HEK293 (cell line): Measurements from ENCODE around the gene FNTB.

Source experiments
- CTCF ChIA-PET: fragments of 350-600 bp; formaldehyde crosslinking; extraction: SDS; loops from one replicate; lab custom pipeline; 2021; ENCODE audit warnings: antibody characterized with exemption; lab: Yijun Ruan, JAX
- POLR2A ChIA-PET: fragments of 300-600 bp; formaldehyde crosslinking; extraction: SDS; loops from one replicate; lab custom pipeline; 2020; ENCODE audit warnings: antibody characterized with exemption, inconsistent platforms; lab: Yijun Ruan, JAX
- H3K27ac ChIP-seq: fragments of 200-500 bp; sonication (Bioruptor generic); 2 replicates; pipeline ENCODE4 v1.5.1; 2014; ENCODE audit warnings: low read depth, low read length, control low read depth, inconsistent platforms; ENCODE audit errors: extremely low read depth
- H3K36me3 ChIP-seq, 2 experiments: fragments of 200-500 bp in 1 of 2; sonication (Bioruptor generic) in 1 of 2; 1 replicate in 1 of 2; 2 replicates in 1 of 2; pipeline ENCODE4 v1.5.1; 2014 to 2017; ENCODE audit warnings: inconsistent platforms in 2 of 2, low read length in 2 of 2; ENCODE audit not compliant: control insufficient read depth in 2 of 2, insufficient read depth in 1 of 2
- H3K4me1 ChIP-seq: fragments of 200-500 bp; sonication (Bioruptor generic); 2 replicates; pipeline ENCODE4 v1.5.1; 2014; ENCODE audit warnings: mild to moderate bottlenecking, low read length, inconsistent platforms; ENCODE audit not compliant: control insufficient read depth, insufficient read depth
- H3K4me3 ChIP-seq: 2 replicates; pipeline ENCODE4 v1.5.1; 2011; ENCODE audit warnings: low read depth, mild to moderate bottlenecking, control low read depth, low read length, moderate library complexity
- H3K9me3 ChIP-seq: fragments of 200-500 bp; sonication (Bioruptor generic); 2 replicates; pipeline ENCODE4 v1.5.1; 2014; ENCODE audit warnings: low read depth, low read length, inconsistent platforms; ENCODE audit not compliant: control insufficient read depth, insufficient read depth
- BCL11A ChIP-seq: fragments of 450-650 bp; formaldehyde crosslinking; IDR thresholded peaks from 2 replicates; pipeline ENCODE4 v1.5.1; 2016; ENCODE audit warnings: low read depth, missing biosample characterization, missing genetic modification characterization
- KLF10 ChIP-seq: fragments of 450-650 bp; IDR thresholded peaks from 2 replicates; pipeline ENCODE4 v1.5.1; 2018; ENCODE audit warnings: missing biosample characterization, mild to moderate bottlenecking, missing genetic modification characterization
- SETDB1 ChIP-seq: IDR thresholded peaks from one replicate; pipeline ENCODE4 v1.6.1; 2017; ENCODE audit warnings: mild to moderate bottlenecking, low read length, moderate library complexity, mixed read lengths; ENCODE audit not compliant: insufficient read length
- SP3 ChIP-seq: fragments of 450-650 bp; formaldehyde crosslinking; IDR thresholded peaks from 2 replicates; pipeline ENCODE4 v1.5.1; 2016; ENCODE audit warnings: missing biosample characterization, missing genetic modification characterization
- YY1 ChIP-seq: fragments of 450-650 bp; formaldehyde crosslinking; IDR thresholded peaks from 2 replicates; pipeline ENCODE4 v1.5.1; 2018; ENCODE audit warnings: missing biosample characterization, missing genetic modification characterization
- YY2 ChIP-seq: fragments of 450-650 bp; formaldehyde crosslinking; IDR thresholded peaks from 2 replicates; pipeline ENCODE4 v1.5.1; 2016; ENCODE audit warnings: missing biosample characterization, missing genetic modification characterization
- ZBTB26 ChIP-seq: fragments of 450-650 bp; formaldehyde crosslinking; optimal IDR thresholded peaks from 2 replicates; pipeline ENCODE3; 2016; ENCODE audit warnings: missing biosample characterization, mild to moderate bottlenecking, missing genetic modification characterization
- ZBTB49 ChIP-seq: fragments of 450-650 bp; formaldehyde crosslinking; IDR thresholded peaks from 2 replicates; pipeline ENCODE4 v1.5.1; 2016; ENCODE audit warnings: missing biosample characterization, missing genetic modification characterization, low read depth
- ZBTB7A ChIP-seq: fragments of 450-650 bp; formaldehyde crosslinking; IDR thresholded peaks from 2 replicates; pipeline ENCODE4 v1.5.1; 2016; ENCODE audit warnings: low read depth, missing biosample characterization, missing genetic modification characterization
- ZFP41 ChIP-seq: fragments of 450-650 bp; formaldehyde crosslinking; IDR thresholded peaks from 2 replicates; pipeline ENCODE4 v1.5.1; 2016; ENCODE audit warnings: missing biosample characterization, missing genetic modification characterization, borderline replicate concordance
- ZIC2 ChIP-seq: fragments of 450-650 bp; formaldehyde crosslinking; IDR thresholded peaks from 2 replicates; pipeline ENCODE4 v1.5.1; 2016; ENCODE audit warnings: missing biosample characterization, missing genetic modification characterization
- ZNF114 ChIP-seq: fragments of 450-650 bp; formaldehyde crosslinking; IDR thresholded peaks from 2 replicates; pipeline ENCODE4 v1.5.0; 2017; ENCODE audit warnings: missing biosample characterization, missing genetic modification characterization
- ZNF121 ChIP-seq: fragments of 450-650 bp; formaldehyde crosslinking; IDR thresholded peaks from 2 replicates; pipeline ENCODE4 v1.5.1; 2016; ENCODE audit warnings: missing biosample characterization, missing genetic modification characterization
- ZNF132 ChIP-seq: fragments of 450-650 bp; formaldehyde crosslinking; IDR thresholded peaks from 2 replicates; pipeline ENCODE4 v1.5.1; 2017; ENCODE audit warnings: missing biosample characterization, missing genetic modification characterization, borderline replicate concordance
- ZNF18 ChIP-seq: fragments of 450-650 bp; formaldehyde crosslinking; IDR thresholded peaks from 2 replicates; pipeline ENCODE4 v1.5.1; 2016; ENCODE audit warnings: missing biosample characterization, missing genetic modification characterization
- ZNF184 ChIP-seq: fragments of 450-650 bp; IDR thresholded peaks from 2 replicates; pipeline ENCODE4 v1.5.1; 2018; ENCODE audit warnings: missing biosample characterization, mild to moderate bottlenecking, missing genetic modification characterization
- ZNF335 ChIP-seq: fragments of 450-650 bp; formaldehyde crosslinking; conservative IDR thresholded peaks from 2 replicates; pipeline ENCODE4 v1.5.1; 2016; ENCODE audit warnings: missing biosample characterization, missing genetic modification characterization
- ZNF501 ChIP-seq: fragments of 450-650 bp; formaldehyde crosslinking; IDR thresholded peaks from 2 replicates; pipeline ENCODE4 v1.5.1; 2016; ENCODE audit warnings: missing biosample characterization, missing genetic modification characterization
- ZNF514 ChIP-seq: fragments of 450-650 bp; formaldehyde crosslinking; IDR thresholded peaks from 2 replicates; pipeline ENCODE4 v1.5.1; 2016; ENCODE audit warnings: missing biosample characterization, missing genetic modification characterization
- ZNF561 ChIP-seq: fragments of 450-650 bp; IDR thresholded peaks from 2 replicates; pipeline ENCODE4 v1.5.1; 2018; ENCODE audit warnings: missing biosample characterization, missing genetic modification characterization, borderline replicate concordance
- ZNF600 ChIP-seq: fragments of 450-650 bp; formaldehyde crosslinking; IDR thresholded peaks from 2 replicates; pipeline ENCODE4 v1.5.1; 2016; ENCODE audit warnings: missing biosample characterization, missing genetic modification characterization
- ZNF623 ChIP-seq: fragments of 450-650 bp; formaldehyde crosslinking; IDR thresholded peaks from 2 replicates; pipeline ENCODE4 v1.5.1; 2016; ENCODE audit warnings: missing biosample characterization, missing genetic modification characterization
- ZNF639 ChIP-seq: fragments of 450-650 bp; formaldehyde crosslinking; IDR thresholded peaks from 2 replicates; pipeline ENCODE4 v1.5.1; 2016; ENCODE audit warnings: missing biosample characterization, missing genetic modification characterization
- TF ChIP-seq, protein P1 (sequence below): fragments of 450-650 bp; formaldehyde crosslinking; IDR thresholded peaks from 2 replicates; pipeline ENCODE4 v1.5.1; 2016; ENCODE audit warnings: missing biosample characterization, missing genetic modification characterization
- TF ChIP-seq, protein P2 (sequence below): fragments of 450-650 bp; formaldehyde crosslinking; IDR thresholded peaks from 2 replicates; pipeline ENCODE4 v1.5.1; 2016; ENCODE audit warnings: missing biosample characterization, missing genetic modification characterization

The FNTB gene

DNA sequence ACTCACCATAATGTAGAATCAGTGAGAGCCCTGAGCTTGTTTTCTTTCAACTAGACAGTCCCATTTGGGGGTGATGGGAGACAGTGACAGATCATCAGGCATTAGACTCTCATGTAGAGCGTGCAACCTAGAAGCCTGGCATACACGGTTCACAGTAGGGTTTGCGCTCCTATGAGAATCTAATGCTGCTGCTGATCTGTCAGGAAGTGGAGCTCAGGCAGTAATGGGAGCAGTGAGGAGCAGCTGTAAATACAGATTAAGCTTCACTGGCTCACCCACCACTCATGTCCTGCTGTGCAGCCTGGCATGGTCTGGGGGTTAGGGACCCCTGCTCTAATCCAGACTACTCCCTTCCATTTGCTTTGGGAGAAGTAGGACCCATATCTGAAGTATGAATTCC is 55.6 kb downstream of the FNTB start:
- ChIA-PET POLR2A (no interaction called here), CTCF (interaction anchor here (1.1 kb wide), 1 partner anchor 56 kb away, joined by 4 read pairs; no protein-coding TSS in a partner anchor)
- no peaks in the 10 kb centered on the region for H3K9me3 ChIP-seq
- H3K27ac ChIP-seq, result no peak overlapping the region
- H3K4me3 ChIP-seq, result no peak overlapping the region
- no peaks in the 10 kb centered on the region for H3K4me1 ChIP-seq
- TF ChIP-seq ZNF335 (tag by site-specific recombination), result no peak
- TF ChIP-seq SETDB1, result no peak
- TF ChIP-seq KLF10 (tag by site-specific recombination), result no peak
- TF ChIP-seq ZNF132, result no peak
- no peak for TF ChIP-seq ZBTB49 (tag by site-specific recombination)
- no peak for TF ChIP-seq ZNF114 (tag by site-specific recombination)
- no peak for TF ChIP-seq ZFP41 (tag by site-specific recombination)
- TF ChIP-seq ZNF639 (tag by site-specific recombination), result no peak
- no peak for TF ChIP-seq ZNF501 (tag by site-specific recombination)
- no peak for TF ChIP-seq YY1 (tag by site-specific recombination)
- no peak for TF ChIP-seq SP3
- TF ChIP-seq ZNF121 (tag by site-specific recombination), result no peak
- TF ChIP-seq ZNF561 (tag by site-specific recombination), result no peak
- TF ChIP-seq ZNF184 (tag by site-specific recombination), result no peak
- no peak for TF ChIP-seq ZNF514 (tag by site-specific recombination)
- TF ChIP-seq BCL11A (tag by site-specific recombination), result no peak
- no peak for TF ChIP-seq ZNF600 (tag by site-specific recombination)
- TF ChIP-seq ZBTB26 (tag by site-specific recombination), result no peak
- no peak for TF ChIP-seq YY2
- TF ChIP-seq, all 188 proteins: peak for 0
- peaks cover 5 to 33% of the 10 kb centered on the region in 2 experiments for H3K36me3 ChIP-seq

DNA sequence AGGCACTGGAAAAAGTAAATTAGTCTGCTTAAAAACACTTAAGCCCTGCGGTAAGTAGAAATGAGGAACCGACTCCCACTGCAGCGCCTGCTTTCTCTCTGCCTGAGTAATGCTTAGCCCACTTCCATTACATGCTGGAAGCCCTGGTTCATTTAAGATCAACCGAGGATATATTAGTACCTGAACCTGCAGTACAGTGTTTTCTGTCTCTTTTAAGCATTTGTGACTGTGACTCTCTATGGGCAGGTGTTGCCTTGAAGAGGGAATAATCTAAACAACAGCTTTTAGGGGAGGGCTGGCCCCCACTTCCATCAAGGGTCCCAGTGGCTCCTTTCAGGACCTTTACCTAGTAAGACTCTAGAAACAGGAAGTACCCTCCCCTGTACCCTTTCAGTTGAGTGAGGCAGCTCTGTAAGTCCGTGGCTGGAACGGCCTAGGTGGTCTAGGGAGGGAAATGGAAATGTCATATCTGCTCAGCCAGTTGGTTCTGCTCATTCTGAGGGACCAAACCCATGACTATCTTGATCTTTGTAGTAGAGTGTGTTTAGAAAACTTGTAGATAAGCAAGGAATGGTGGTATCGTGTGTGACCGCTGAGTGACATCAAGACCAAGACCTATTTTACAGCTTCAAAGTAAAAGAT is 56.2 kb downstream of the FNTB start:
- POLR2A ChIA-PET, result no interaction called here
- Histone ChIP-seq H3K9me3 (no peaks in the 10 kb centered on the region), H3K27ac (no peak overlapping the region), H3K4me1 (peaks cover 4% of the 10 kb centered on the region; the same call in 1 of the 2 replicates), H3K36me3 (peaks cover 5 to 33% of the 10 kb centered on the region in 2 experiments), H3K4me3 (no peak overlapping the region)
- CTCF ChIA-PET, result interaction anchor here (0.6 to 1.1 kb wide), 2 partner anchors 57 to 219 kb away, joined by 3 to 4 read pairs; no protein-coding TSS in a partner anchor
- TF ChIP-seq ZIC2 (tag by site-specific recombination) (no peak), ZBTB7A (tag by site-specific recombination) (no peak), ZNF623 (tag by site-specific recombination) (no peak), ZNF18 (tag by site-specific recombination) (no peak), SETDB1 (no peak)
- TF ChIP-seq, protein P1, sequence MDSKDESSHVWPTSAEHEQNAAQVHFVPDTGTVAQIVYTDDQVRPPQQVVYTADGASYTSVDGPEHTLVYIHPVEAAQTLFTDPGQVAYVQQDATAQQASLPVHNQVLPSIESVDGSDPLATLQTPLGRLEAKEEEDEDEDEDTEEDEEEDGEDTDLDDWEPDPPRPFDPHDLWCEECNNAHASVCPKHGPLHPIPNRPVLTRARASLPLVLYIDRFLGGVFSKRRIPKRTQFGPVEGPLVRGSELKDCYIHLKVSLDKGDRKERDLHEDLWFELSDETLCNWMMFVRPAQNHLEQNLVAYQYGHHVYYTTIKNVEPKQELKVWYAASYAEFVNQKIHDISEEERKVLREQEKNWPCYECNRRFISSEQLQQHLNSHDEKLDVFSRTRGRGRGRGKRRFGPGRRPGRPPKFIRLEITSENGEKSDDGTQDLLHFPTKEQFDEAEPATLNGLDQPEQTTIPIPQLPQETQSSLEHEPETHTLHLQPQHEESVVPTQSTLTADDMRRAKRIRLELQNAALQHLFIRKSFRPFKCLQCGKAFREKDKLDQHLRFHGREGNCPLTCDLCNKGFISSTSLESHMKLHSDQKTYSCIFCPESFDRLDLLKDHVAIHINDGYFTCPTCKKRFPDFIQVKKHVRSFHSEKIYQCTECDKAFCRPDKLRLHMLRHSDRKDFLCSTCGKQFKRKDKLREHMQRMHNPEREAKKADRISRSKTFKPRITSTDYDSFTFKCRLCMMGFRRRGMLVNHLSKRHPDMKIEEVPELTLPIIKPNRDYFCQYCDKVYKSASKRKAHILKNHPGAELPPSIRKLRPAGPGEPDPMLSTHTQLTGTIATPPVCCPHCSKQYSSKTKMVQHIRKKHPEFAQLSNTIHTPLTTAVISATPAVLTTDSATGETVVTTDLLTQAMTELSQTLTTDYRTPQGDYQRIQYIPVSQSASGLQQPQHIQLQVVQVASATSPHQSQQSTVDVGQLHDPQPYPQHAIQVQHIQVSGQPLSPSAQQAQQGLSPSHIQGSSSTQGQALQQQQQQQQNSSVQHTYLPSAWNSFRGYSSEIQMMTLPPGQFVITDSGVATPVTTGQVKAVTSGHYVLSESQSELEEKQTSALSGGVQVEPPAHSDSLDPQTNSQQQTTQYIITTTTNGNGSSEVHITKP (tag by site-specific recombination), result no peak
- TF ChIP-seq, protein P2, sequence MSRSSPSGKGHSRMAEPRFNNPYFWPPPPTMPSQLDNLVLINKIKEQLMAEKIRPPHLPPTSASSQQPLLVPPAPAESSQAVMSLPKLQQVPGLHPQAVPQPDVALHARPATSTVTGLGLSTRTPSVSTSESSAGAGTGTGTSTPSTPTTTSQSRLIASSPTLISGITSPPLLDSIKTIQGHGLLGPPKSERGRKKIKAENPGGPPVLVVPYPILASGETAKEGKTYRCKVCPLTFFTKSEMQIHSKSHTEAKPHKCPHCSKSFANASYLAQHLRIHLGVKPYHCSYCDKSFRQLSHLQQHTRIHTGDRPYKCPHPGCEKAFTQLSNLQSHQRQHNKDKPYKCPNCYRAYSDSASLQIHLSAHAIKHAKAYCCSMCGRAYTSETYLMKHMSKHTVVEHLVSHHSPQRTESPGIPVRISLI, result no peak
